ENCODE results near the gene NME5. TPM values are rescaled to one million over a fixed set of nuclear protein-coding genes. Genes with fewer than 3 reads are reported as not detected.

NME5 gene
- total RNA-seq, 1 donor = 6.5 TPM

- TF ChIP-seq CTCF (IDR thresholded peaks at IDR 0.05; ENCODE audit: extremely low read depth, low read depth, low read length) = no peak
- Histone ChIP-seq H3K4me2 (ENCODE audit: insufficient read depth, low read length) (no peak overlapping the region), H3K4me1 (ENCODE audit: insufficient read depth, low read length) (no peaks in the 10 kb centered on the region), H3K9me3 (ENCODE audit: low read depth, low read length) (no peaks in the 10 kb centered on the region), H3K79me2 (ENCODE audit: insufficient read depth, low read length) (no peaks in the 10 kb centered on the region), H2AFZ (ENCODE audit: low read length) (peak overlapping the region; percentile 41), H3K4me3 (ENCODE audit: insufficient read depth, low read length) (no peak overlapping the region), H3K27me3 (ENCODE audit: insufficient read depth, low read length) (no peaks in the 10 kb centered on the region), H4K20me1 (ENCODE audit: insufficient read depth, low read length) (no peaks in the 10 kb centered on the region), H3K27ac (ENCODE audit: low read depth, low read length) (no peak overlapping the region), H3K36me3 (ENCODE audit: insufficient read depth, low read length) (no peaks in the 10 kb centered on the region)
- DNase-seq (ENCODE audit: insufficient read length, low spot score, missing footprints) = no peak
Measured at GRCh38 chr5:138140268-138140667, 1.0 kb upstream of the NME5 start.

GRCh38 chr5:138139781-138140090 lies 508 bp upstream of the NME5 start:
- no peaks in the 10 kb centered on the region for H3K4me1 ChIP-seq (ENCODE audit: insufficient read depth, low read length)
- H3K4me2 ChIP-seq (ENCODE audit: insufficient read depth, low read length) = peak overlapping the region; percentile 79
- peak overlapping the region; percentile 98 for H2AFZ ChIP-seq (ENCODE audit: low read length)
- DNase-seq (ENCODE audit: insufficient read length, low spot score, missing footprints) = no peak
- H3K27me3 ChIP-seq (ENCODE audit: insufficient read depth, low read length) = no peaks in the 10 kb centered on the region
- no peaks in the 10 kb centered on the region for H3K79me2 ChIP-seq (ENCODE audit: insufficient read depth, low read length)
- peak overlapping the region; percentile 81 for H3K4me3 ChIP-seq (ENCODE audit: insufficient read depth, low read length)
- TF ChIP-seq CTCF (IDR thresholded peaks at IDR 0.05; ENCODE audit: extremely low read depth, low read depth, low read length) = no peak
- H4K20me1 ChIP-seq (ENCODE audit: insufficient read depth, low read length) = no peaks in the 10 kb centered on the region
- no peaks in the 10 kb centered on the region for H3K9me3 ChIP-seq (ENCODE audit: low read depth, low read length)
- H3K27ac ChIP-seq (ENCODE audit: low read depth, low read length) = no peak overlapping the region
- H3K36me3 ChIP-seq (ENCODE audit: insufficient read depth, low read length) = no peaks in the 10 kb centered on the region

GRCh38 chr5:138132543-138132942 lies 6.7 kb downstream of the NME5 start:
- no peaks in the 10 kb centered on the region for H3K79me2 ChIP-seq (ENCODE audit: insufficient read depth, low read length)
- H3K27me3 ChIP-seq (ENCODE audit: insufficient read depth, low read length) = no peaks in the 10 kb centered on the region
- no peak overlapping the region for H3K4me3 ChIP-seq (ENCODE audit: insufficient read depth, low read length)
- TF ChIP-seq CTCF (IDR thresholded peaks at IDR 0.05; ENCODE audit: extremely low read depth, low read depth, low read length) = no peak
- H3K4me1 ChIP-seq (ENCODE audit: insufficient read depth, low read length) = no peaks in the 10 kb centered on the region
- H3K27ac ChIP-seq (ENCODE audit: low read depth, low read length) = no peak overlapping the region
- no peak overlapping the region for H2AFZ ChIP-seq (ENCODE audit: low read length)
- H3K36me3 ChIP-seq (ENCODE audit: insufficient read depth, low read length) = no peaks in the 10 kb centered on the region
- peak overlapping the region; percentile 65 for H3K4me2 ChIP-seq (ENCODE audit: insufficient read depth, low read length)
- DNase-seq (ENCODE audit: insufficient read length, low spot score, missing footprints) = no peak
- no peaks in the 10 kb centered on the region for H3K9me3 ChIP-seq (ENCODE audit: low read depth, low read length)
- no peaks in the 10 kb centered on the region for H4K20me1 ChIP-seq (ENCODE audit: insufficient read depth, low read length)

GRCh38 chr5:138129347-138129746 lies 9.9 kb downstream of the NME5 start:
- H3K27me3 ChIP-seq (ENCODE audit: insufficient read depth, low read length) = no peaks in the 10 kb centered on the region
- no peaks in the 10 kb centered on the region for H3K79me2 ChIP-seq (ENCODE audit: insufficient read depth, low read length)
- DNase-seq (ENCODE audit: insufficient read length, low spot score, missing footprints) = no peak
- H2AFZ ChIP-seq (ENCODE audit: low read length) = no peak overlapping the region
- no peaks in the 10 kb centered on the region for H4K20me1 ChIP-seq (ENCODE audit: insufficient read depth, low read length)
- no peaks in the 10 kb centered on the region for H3K36me3 ChIP-seq (ENCODE audit: insufficient read depth, low read length)
- H3K4me2 ChIP-seq (ENCODE audit: insufficient read depth, low read length) = no peak overlapping the region
- no peaks in the 10 kb centered on the region for H3K9me3 ChIP-seq (ENCODE audit: low read depth, low read length)
- no peak overlapping the region for H3K27ac ChIP-seq (ENCODE audit: low read depth, low read length)
- no peak for TF ChIP-seq CTCF (IDR thresholded peaks at IDR 0.05; ENCODE audit: extremely low read depth, low read depth, low read length)
- no peaks in the 10 kb centered on the region for H3K4me1 ChIP-seq (ENCODE audit: insufficient read depth, low read length)
- H3K4me3 ChIP-seq (ENCODE audit: insufficient read depth, low read length) = no peak overlapping the region
